Endometrial microvascular endothelial cells (primary cell): ENCODE data around the gene HCFC1. TPM values are rescaled to one million over a fixed set of nuclear protein-coding genes. Genes with fewer than 3 reads are reported as not detected.
"Not testable (repeated sequence)": the region's sequence is repeated elsewhere in the genome, so short reads cannot be mapped to it uniquely, and the experiment has no call there.

ENCODE experiments used
- in situ Hi-C: cut with HindIII; loops from 2 replicates; pipeline ENCODE4 v1.10.0; 2017; ENCODE audit warnings: low sequenced_read_pairs, low pct_unique_long_range_greater_than_20kb; ENCODE audit errors: inconsistent ontology term
- total RNA-seq: library from RNA; depleted of rRNA; stranded (reverse); fragments of >200 nt; gene quantifications from one replicate; pipeline ENCODE4 v1.2.3, GENCODE V29; 2015; ENCODE audit errors: inconsistent ontology term

HCFC1 gene
- total RNA-seq, 1 donor from 2014 or later, result 44.8 TPM

DNA sequence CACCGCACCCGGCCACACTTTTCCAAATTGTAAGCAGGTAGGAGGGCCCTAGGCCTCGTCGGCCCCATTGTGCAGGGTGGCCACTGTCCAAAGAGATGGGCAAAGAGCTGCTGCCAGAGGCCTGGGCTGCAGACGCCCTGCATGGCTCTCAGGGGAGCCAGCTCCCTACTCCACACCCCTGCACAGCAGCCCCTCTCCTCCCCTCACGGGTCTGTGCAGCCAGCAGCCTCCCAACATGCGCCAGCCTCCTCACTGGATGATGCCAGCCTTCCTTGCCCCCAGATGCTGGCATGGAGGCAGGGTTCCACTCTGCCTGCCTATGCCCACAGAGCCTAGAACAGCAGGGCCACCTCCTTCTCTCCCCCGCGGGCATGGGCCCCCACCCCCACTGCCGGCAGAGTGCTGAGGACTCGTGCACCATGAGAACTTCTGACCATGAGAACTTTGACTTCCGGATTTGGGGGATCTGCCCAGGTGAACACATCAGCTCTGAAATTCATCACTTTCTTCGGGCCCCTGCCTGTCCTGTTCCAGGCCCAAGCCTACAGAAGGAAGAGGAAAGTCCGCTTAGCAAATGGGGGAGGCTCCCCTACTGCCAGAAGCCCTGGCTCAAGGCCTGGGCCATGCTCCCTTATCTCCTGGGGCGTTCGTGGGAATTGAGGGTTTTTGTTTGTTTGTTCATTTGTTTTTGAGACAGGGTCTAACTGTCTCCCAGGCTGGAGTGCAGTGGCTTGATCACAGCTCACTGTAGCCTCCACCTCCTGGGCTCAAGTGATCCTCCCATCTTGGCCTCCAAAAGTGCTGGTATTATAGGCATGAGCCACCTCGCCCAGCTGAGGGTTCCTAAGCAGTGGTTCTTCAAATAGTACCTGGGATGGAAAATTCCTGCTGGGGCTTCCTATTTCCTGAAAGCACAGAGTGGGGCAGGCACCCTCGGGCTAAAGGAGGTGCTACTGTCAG lies 40.0 kb upstream of the HCFC1 start:
- in situ Hi-C loops, result no loop called here

DNA sequence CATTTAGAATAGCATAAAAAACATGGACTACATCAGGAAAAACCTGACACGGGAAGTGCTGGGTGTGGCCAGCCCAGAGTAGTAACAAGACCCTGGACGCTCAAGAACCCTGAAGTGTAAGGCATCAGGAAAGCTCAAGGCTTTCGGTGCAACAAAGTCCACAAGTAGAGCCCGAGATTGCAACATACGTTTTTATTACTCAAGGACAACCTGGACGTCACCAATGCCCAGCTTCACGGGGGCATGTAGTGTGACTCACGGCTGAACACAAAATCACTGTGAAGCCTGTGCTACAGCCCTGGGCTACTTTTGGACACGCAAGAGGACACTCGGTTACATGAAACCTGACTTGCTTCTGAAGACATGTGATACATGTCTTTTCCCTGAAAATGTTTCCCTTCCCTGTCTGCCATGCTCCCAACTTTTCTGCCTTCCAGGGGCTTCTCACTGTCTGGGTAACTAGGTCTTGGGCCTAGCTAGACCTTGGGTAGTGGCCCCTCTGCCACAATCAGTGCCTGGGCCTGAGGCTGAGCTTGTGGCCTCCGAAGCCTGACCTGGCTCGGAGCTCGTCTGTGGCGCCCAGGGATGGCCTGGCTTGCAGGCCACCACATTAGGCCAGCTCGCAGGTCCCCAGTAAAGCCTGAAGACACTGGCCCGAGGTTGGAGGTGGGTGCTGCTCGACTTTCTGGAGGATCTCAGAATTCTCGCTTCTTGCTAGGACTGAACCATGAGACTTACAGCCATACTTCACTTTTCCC lies 38.9 kb upstream of the HCFC1 start:
- in situ Hi-C loops, result no loop called here

DNA sequence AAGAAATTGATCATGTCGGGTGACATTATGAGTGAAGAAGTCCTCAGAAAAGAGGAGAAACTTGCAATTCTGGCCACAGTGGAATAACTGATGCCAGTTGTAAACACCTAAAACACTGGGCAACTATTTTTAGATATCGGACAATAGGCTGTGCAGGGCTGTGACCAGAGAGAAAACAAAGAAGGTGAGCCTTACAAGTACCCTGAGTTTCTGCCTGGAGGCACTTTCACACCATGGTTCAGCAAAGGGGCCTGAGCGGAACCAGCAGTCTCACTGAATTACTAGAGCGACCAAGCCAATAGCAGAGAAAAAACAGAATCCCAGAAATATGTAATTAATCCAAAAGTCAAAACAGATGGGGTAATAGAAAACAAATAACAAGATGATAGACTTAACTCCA lies 36.9 kb upstream of the HCFC1 start:
- in situ Hi-C loops, result no loop called here

DNA sequence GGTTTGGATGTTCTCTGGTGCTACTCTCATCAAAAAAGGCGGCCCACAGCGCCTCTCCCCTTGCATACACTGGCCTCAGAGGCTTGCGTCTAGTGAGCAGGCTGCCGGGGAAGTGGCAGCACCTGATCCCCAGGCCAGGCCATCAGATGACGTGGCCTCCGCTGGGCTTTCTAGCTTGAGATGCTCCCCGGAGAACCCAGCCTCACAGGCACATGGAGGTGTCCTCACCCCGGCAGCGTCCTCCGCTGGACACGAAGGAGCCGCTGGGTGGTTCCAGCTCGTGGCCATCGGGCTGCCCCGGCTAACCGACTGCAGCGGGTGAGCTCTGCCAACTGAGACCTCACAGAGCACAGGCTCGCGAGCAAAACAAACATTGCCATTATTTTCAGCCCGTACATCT lies 35.3 kb upstream of the HCFC1 start:
- in situ Hi-C loops, result no loop called here

DNA sequence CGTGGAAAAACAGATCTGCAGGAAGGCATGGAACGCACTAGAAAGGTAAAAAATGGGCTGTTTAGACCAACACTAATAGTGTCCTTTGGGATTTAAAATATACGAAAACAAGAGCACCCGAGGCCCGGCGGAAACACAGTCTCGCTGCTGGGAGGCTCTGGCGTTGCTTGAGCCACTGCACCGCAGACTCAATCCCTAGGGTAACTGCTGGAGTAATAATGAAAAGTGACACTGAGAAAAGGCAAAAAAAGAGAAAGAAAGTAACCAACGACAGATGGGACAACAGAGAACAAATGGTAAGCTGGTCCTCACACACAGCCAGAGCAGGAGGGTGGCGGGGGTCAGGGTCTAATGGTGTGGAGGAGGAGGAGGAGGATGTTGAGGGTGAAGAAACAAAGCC lies 32.7 kb upstream of the HCFC1 start:
- in situ Hi-C loops, result no loop called here

DNA sequence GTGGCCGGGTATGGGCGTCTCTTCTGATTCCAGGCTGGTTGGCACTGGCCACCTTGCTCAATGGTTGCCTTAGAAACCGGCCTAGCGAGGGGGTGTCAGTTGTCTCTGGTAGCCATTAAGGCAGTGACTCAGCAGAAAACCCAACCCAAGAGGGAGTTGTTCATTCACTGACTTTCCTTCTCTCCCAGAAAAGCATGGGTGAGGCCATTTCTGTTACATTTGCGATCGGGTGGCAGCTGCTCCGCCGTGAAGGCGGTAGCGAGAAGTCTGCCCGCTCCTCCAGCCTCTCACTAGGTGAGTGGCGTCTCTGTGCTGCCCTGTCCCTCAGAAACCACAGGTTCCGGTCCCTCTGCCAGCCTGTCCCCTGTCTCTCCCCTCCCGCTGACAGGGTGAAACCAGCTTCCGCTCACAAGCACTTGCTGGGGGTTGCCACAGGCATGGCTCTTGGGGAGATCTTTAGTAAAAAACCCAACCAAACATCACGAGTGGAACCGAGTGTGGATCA lies 30.6 kb upstream of the HCFC1 start:
- in situ Hi-C loops, result no loop called here

DNA sequence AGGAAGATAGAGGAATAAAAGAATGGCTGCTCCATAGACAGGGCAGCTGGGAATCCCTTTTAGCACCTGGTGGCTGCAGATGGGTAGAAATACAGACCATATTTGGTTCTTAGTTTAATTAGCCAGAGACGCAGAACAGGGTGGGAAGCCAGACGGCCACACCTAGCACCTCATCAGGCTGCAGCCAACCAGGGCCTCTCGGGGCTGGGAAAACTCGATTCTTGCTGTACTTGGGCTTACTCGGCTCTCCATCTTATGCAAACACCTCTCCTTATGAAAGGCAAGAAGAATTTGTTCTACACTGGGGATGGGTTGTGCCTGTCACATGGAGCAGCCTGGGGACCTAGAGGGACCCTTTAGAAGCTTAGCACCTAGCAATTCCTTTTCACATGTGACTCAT lies 28.4 kb upstream of the HCFC1 start:
- in situ Hi-C loops, result no loop called here

DNA sequence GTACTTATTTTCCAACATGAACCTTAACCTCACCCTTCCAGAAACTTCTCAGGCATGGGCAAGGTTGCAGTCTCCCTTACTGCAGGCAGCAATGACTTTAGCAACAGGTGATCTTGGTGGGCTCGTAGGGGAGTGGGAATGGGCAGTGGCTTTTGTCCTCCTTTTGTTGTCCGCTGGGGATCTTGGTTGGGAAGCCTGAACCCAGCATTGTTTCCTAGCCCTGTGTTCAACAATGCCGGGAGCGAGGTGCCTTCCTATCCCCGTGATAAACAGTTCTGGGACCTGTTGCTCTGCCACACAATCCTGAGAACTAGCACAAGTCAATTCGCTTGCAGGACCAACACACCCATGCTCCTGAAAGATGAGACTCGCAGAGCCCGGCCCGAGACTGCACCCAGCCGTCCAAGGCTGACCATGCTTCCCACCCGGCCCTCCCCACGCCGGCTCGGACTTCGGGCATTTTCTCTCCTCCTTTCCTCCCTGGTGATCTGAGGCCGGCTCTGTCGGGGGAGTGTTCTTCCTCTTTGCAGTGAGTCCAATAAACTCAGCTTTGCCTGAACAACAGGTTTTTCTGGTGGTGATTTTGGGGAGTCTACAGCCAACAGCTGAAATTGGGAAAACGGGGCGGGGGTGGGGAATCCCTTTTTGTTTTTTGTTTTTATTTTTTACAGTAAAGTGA lies 27.9 kb upstream of the HCFC1 start:
- in situ Hi-C loops, result no loop called here

DNA sequence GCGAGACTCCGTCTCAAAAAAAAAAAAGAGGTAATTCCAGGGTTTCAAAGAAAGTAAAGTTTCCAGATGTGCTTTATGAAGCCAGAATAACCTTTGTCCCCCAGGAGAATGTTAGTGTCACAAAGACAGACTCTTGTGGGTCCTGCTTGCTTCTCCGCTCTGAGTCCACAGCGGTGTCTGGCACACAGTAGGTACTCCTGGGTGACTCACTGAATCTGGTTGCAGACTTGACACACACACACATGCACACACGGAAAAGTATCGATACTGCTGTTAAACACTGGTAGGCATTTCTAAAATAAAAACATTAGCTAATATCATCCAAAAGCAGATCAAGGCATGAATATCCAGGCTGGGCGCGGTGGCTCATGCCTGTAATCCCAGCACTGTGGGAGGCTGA lies 23.9 kb upstream of the HCFC1 start:
- in situ Hi-C loops, result no loop called here

DNA sequence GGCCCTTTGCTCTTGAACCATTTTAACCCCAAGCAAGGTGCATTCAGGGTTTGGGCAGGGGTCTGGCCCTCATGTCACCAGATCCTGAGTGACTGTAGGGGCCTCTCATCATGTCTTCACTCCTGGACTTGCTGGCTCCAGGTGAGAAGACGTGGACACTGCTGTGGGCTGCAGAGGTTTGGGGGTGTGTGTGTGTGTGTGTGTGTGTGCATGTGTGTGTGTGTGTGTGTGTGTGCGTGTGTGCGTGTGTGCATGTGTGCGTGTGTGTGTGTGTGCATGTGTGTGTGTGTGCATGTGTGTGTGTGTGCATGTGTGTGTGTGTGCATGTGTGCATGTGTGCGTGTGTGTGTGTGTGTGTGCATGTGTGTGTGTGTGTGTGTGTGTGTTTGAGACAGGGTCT lies 22.8 kb upstream of the HCFC1 start:
- in situ Hi-C loops, result not testable (repeated sequence)

DNA sequence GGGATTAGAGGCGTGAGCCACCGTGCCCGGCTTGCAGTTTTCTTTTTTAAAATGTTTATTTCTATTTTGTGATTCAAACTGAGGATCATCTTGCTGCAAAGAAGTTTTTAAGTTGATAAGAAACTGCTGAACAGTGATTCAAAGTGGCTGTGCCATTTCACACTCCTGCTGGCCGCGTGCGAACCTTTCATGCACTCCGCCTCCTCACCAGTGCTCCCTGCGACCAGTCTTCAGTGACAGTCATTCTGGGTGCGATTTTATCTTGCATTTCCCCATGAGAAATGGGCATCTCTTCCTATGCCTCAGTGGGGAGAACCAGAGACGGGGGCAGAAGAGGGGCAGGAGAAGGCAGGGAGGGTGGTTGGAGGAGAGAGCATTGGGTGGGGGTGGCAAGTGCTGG lies 22.4 kb upstream of the HCFC1 start:
- in situ Hi-C loops, result no loop called here

DNA sequence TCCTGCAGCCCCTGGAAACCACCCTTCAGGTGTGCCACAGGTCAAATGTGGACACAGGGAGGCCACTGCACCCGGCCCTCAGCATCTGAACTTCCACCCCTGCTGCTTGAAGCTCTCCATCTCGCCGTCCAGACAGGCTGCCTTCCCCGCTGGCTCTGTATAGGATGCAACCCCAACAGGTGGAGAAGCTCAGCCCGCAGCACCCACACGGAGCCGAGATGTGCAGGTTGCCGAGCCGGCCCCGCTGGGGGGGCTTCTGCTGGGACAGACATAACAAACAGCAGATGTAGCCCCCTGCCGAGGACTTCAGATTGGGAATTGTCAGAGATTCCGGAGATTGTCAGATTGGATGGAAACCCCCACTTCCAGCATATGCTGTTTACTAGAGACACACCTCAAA lies 21.5 kb upstream of the HCFC1 start:
- in situ Hi-C loops, result no loop called here

DNA sequence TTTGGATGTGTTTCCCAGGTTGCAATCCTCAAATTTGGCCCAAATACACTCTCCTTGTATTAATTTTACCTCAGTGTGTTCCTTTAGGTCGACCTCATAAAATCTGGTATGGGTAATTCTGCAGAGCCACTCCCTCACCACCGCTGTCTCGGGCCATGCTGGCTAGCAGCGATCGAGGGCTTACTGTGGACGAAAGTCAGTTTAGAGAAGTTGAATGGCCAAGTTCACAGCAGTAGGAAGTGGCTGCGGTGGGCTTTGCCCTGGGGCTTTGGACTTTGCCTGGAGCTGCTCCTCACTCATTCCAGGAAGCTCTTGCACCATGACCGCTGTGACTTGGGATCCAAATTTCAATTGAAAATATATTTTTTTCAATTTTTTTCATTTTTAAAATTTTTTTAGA lies 20.6 kb upstream of the HCFC1 start:
- in situ Hi-C loops, result no loop called here

DNA sequence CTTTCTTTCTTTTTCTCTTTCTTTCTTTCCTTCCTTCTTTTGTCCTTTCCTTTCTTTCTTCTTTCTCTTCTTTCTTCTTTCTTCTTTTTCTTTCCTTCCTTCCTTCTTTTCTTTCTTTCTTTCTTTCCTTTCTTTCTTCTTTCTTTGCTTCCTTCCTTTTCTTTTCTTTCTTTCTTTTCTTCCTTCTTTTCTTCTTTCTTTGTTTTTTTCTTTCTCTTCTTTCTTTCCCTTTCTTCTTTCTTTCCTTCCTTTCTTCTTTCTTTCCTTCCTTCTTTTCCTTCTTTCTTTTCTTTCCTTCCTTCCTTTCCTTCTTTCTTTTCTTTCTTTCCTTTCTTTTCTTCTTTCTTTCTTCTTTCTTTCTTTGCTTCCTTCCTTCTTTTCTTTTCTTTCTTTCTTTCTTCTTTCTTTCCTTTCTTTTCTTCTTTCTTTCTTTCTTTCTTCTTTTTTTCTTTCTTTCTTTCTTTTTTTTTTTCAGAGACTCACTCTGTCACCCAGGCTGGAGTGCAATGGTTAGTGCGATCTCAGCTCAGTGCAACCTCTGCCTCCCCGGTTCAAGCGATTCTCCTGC lies 19.5 kb upstream of the HCFC1 start:
- in situ Hi-C loops, result no loop called here

DNA sequence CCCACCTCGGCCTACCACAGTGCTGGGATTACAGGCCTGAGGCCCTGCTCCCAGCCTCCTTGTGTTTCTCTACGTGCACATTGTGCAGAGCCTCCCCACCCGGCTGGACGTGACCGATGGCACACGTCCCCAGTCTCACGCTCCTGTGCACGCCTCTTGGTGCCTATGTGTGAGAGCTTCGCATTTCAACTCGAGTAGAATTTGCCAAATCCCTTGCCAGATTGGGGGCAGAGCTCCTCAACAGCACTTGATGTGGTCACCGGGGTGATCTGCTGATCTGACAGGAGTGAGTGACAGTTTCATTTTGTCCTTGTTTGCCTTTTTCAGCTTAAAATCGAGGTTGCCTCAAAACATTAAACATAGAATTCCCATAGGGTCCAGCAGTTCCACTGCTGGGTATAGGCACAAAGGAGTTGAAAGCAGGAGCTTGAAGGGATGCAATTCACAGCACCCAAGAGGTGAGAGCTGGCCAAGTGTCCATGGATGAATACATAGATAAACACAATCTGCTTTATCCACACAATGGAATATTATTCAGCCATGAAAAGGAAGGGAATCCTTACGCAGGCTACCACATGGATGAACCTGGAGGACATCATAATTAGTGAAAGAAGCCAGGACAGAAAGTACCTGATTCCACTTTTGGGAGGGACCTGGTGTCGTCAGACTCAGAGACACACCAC lies 18.5 kb upstream of the HCFC1 start:
- in situ Hi-C loops, result no loop called here

DNA sequence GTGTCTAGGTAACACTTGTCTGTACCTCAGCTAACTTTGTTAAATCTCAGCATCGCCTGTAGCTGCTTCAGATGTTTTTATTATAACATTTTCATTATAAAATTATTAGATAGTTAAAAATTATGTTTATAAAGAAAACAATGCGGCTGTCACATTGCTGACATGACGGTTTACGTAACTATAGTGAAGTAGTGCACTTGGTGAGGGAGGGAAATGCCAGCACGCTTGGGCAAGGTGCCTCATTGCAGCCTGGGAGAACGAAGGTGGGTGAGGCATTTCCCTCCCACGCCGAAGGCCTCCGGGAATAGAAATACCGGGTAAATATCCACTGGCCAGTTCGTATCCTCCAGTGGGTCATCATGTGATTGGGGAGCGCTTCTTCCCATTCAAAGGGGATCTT lies 16.9 kb upstream of the HCFC1 start:
- in situ Hi-C loops, result no loop called here

DNA sequence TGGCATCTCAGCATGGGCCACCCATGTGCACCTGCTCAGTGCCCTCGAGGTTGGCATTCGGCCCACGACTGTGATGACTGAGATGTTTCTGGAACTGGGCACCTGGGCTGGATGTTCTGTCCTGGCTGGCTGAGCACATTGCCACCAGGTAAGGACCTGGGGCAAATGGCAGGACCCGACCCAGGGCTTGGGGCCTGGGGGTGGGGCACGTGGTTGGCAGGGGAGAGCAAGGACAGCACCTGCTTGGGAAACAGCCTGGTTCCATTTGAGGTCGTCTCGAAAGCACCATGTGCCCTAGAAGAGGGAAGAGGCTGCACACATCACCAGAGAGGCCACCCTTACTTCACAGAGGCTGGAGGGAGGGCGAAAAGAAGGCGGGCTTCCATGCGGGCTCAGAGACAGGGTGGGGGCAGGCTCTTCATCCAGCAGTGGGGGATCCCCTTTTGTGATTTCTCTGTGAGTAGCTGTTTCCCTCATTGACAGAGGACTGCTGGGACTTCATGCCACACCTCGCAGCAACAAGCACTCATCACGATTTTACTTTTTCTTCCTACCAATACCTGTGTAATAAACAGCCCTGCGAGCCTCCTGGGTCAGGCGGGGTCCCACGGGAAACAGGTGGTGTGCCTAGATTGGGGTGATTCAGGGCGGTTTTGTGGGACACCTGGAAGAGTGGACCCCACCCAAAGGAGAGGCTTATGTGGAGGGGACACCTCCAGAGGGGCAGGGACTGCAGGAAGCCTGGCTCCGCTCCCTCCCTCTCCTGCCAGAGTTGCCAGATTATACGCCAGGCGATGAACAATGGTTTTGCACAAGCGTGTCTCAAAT lies 12.9 kb upstream of the HCFC1 start:
- in situ Hi-C loops, result no loop called here

DNA sequence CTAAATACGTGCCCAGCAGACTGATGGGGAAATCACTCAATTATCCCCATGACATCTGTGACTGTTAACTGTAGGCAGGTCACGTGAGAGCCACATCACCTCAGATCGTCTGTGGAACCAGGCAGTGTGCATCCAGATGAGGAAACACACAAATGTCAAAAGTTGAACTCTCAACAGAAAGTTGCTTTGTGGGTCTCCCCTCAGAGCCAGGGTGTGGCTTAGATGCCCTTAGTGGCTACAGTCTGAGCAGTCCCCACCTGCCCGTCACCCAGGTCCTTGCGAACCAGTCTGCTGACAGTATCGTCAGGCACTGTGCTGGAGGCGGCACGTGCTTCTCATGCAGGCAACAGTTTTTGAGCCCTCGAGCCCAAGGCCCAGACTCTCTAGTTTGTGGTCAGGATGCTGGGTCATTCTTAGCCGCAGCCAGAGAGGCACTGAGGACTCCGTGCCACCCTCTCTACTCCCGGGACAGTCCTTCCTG lies 11.7 kb upstream of the HCFC1 start:
- in situ Hi-C loops, result no loop called here
